Measurements from ENCODE around the gene CDH23.
"Not testable (repeated sequence)": the region's sequence is repeated elsewhere in the genome, so short reads cannot be mapped to it uniquely, and the experiment has no call there.

The CDH23 gene

GRCh38 chr10:71594934-71595571, 198.3 kb downstream of the CDH23 start:
- Histone ChIP-seq H3K27me3 (ENCODE audit: control insufficient read depth in 2 of 2, insufficient read depth in 2 of 2, low read length in 2 of 2) (peaks cover 0 to 3% of the 10 kb centered on the region in 2 donors), H3K9me3 (ENCODE audit: control insufficient read depth in 2 of 2, low read length in 2 of 2) (no peaks in the 10 kb centered on the region), H3K4me3 (ENCODE audit: low read length in 2 of 2) (no peak overlapping the region), H3K4me1 (ENCODE audit: control insufficient read depth in 2 of 2, insufficient read depth in 2 of 2, low read length in 2 of 2) (peaks cover 7% of the 10 kb centered on the region in 2 donors), H3K27ac (ENCODE audit: low read depth in 2 of 2, low read length in 2 of 2) (no peak overlapping the region), H3K9ac (ENCODE audit: low read depth in 1 of 2, low read length in 2 of 2) (no peak overlapping the region), H3K36me3 (ENCODE audit: control insufficient read depth in 2 of 2, insufficient read depth in 2 of 2, low read length in 2 of 2) (no peaks in the 10 kb centered on the region)

GRCh38 chr10:71595649-71596048, 198.9 kb downstream of the CDH23 start:
- no peaks in the 10 kb centered on the region for H3K27me3 ChIP-seq (ENCODE audit: control insufficient read depth in 2 of 2, insufficient read depth in 2 of 2, low read length in 2 of 2)
- no peaks in the 10 kb centered on the region for H3K9me3 ChIP-seq (ENCODE audit: control insufficient read depth in 2 of 2, low read length in 2 of 2)
- no peak overlapping the region for H3K9ac ChIP-seq (ENCODE audit: low read depth in 1 of 2, low read length in 2 of 2)
- H3K36me3 ChIP-seq (ENCODE audit: control insufficient read depth in 2 of 2, insufficient read depth in 2 of 2, low read length in 2 of 2) = no peaks in the 10 kb centered on the region
- H3K4me1 ChIP-seq (ENCODE audit: control insufficient read depth in 2 of 2, insufficient read depth in 2 of 2, low read length in 2 of 2) = peaks cover 7% of the 10 kb centered on the region in 2 donors
- no peak overlapping the region for H3K27ac ChIP-seq (ENCODE audit: low read depth in 2 of 2, low read length in 2 of 2)
- H3K4me3 ChIP-seq (ENCODE audit: low read length in 2 of 2) = no peak overlapping the region

GRCh38 chr10:71596127-71596526, 199.4 kb downstream of the CDH23 start:
- H3K27ac ChIP-seq (ENCODE audit: low read depth in 2 of 2, low read length in 2 of 2) = no peak overlapping the region
- no peaks in the 10 kb centered on the region for H3K9me3 ChIP-seq (ENCODE audit: control insufficient read depth in 2 of 2, low read length in 2 of 2)
- no peaks in the 10 kb centered on the region for H3K36me3 ChIP-seq (ENCODE audit: control insufficient read depth in 2 of 2, insufficient read depth in 2 of 2, low read length in 2 of 2)
- no peaks in the 10 kb centered on the region for H3K27me3 ChIP-seq (ENCODE audit: control insufficient read depth in 2 of 2, insufficient read depth in 2 of 2, low read length in 2 of 2)
- peaks cover 7% of the 10 kb centered on the region in 2 donors for H3K4me1 ChIP-seq (ENCODE audit: control insufficient read depth in 2 of 2, insufficient read depth in 2 of 2, low read length in 2 of 2)
- H3K4me3 ChIP-seq (ENCODE audit: low read length in 2 of 2) = no peak overlapping the region
- no peak overlapping the region for H3K9ac ChIP-seq (ENCODE audit: low read depth in 1 of 2, low read length in 2 of 2)

- no peak overlapping the region for H3K27ac ChIP-seq (ENCODE audit: low read depth in 2 of 2, low read length in 2 of 2)
Observed at GRCh38 chr10:71596759-71597158, 200.0 kb downstream of the CDH23 start.

GRCh38 chr10:71597821-71598498, 201.2 kb downstream of the CDH23 start:
- peaks cover 7 to 9% of the 10 kb centered on the region in 2 donors for H3K4me1 ChIP-seq (ENCODE audit: control insufficient read depth in 2 of 2, insufficient read depth in 2 of 2, low read length in 2 of 2)
- H3K9me3 ChIP-seq (ENCODE audit: control insufficient read depth in 2 of 2, low read length in 2 of 2) = no peaks in the 10 kb centered on the region
- no peak overlapping the region for H3K4me3 ChIP-seq (ENCODE audit: low read length in 2 of 2)
- no peaks in the 10 kb centered on the region for H3K27me3 ChIP-seq (ENCODE audit: control insufficient read depth in 2 of 2, insufficient read depth in 2 of 2, low read length in 2 of 2)
- H3K27ac ChIP-seq (ENCODE audit: low read depth in 2 of 2, low read length in 2 of 2) = peak overlapping the region; percentile 58 to 68
- no peak overlapping the region for H3K9ac ChIP-seq (ENCODE audit: low read depth in 1 of 2, low read length in 2 of 2)
- H3K36me3 ChIP-seq (ENCODE audit: control insufficient read depth in 2 of 2, insufficient read depth in 2 of 2, low read length in 2 of 2) = no peaks in the 10 kb centered on the region

More at GRCh38 chr10:71596759-71597158, 200.0 kb downstream of the CDH23 start:
- peaks cover 7% of the 10 kb centered on the region in 2 donors for H3K4me1 ChIP-seq (ENCODE audit: control insufficient read depth in 2 of 2, insufficient read depth in 2 of 2, low read length in 2 of 2)
- no peaks in the 10 kb centered on the region for H3K36me3 ChIP-seq (ENCODE audit: control insufficient read depth in 2 of 2, insufficient read depth in 2 of 2, low read length in 2 of 2)
- no peaks in the 10 kb centered on the region for H3K9me3 ChIP-seq (ENCODE audit: control insufficient read depth in 2 of 2, low read length in 2 of 2)
- H3K27me3 ChIP-seq (ENCODE audit: control insufficient read depth in 2 of 2, insufficient read depth in 2 of 2, low read length in 2 of 2) = no peaks in the 10 kb centered on the region
- no peak overlapping the region for H3K9ac ChIP-seq (ENCODE audit: low read depth in 1 of 2, low read length in 2 of 2)
- no peak overlapping the region for H3K4me3 ChIP-seq (ENCODE audit: low read length in 2 of 2)

- Histone ChIP-seq H3K4me3 (ENCODE audit: low read length in 2 of 2) (no peak overlapping the region), H3K9me3 (ENCODE audit: control insufficient read depth in 2 of 2, low read length in 2 of 2) (no peaks in the 10 kb centered on the region), H3K27ac (ENCODE audit: low read depth in 2 of 2, low read length in 2 of 2) (peak overlapping the region; percentile 58 to 68), H3K4me1 (ENCODE audit: control insufficient read depth in 2 of 2, insufficient read depth in 2 of 2, low read length in 2 of 2) (peaks cover 11 to 15% of the 10 kb centered on the region in 2 donors), H3K9ac (ENCODE audit: low read depth in 1 of 2, low read length in 2 of 2) (no peak overlapping the region), H3K27me3 (ENCODE audit: control insufficient read depth in 2 of 2, insufficient read depth in 2 of 2, low read length in 2 of 2) (no peaks in the 10 kb centered on the region), H3K36me3 (ENCODE audit: control insufficient read depth in 2 of 2, insufficient read depth in 2 of 2, low read length in 2 of 2) (no peaks in the 10 kb centered on the region)
Observed at GRCh38 chr10:71598621-71599055, 201.9 kb downstream of the CDH23 start.

GRCh38 chr10:71599518-71599917, 202.8 kb downstream of the CDH23 start:
- Histone ChIP-seq H3K4me3 (ENCODE audit: low read length in 2 of 2) (no peak overlapping the region), H3K27me3 (ENCODE audit: control insufficient read depth in 2 of 2, insufficient read depth in 2 of 2, low read length in 2 of 2) (no peaks in the 10 kb centered on the region), H3K36me3 (ENCODE audit: control insufficient read depth in 2 of 2, insufficient read depth in 2 of 2, low read length in 2 of 2) (no peaks in the 10 kb centered on the region), H3K4me1 (ENCODE audit: control insufficient read depth in 2 of 2, insufficient read depth in 2 of 2, low read length in 2 of 2) (peaks cover 16 to 23% of the 10 kb centered on the region in 2 donors), H3K9me3 (ENCODE audit: control insufficient read depth in 2 of 2, low read length in 2 of 2) (no peaks in the 10 kb centered on the region), H3K9ac (ENCODE audit: low read depth in 1 of 2, low read length in 2 of 2) (no peak overlapping the region), H3K27ac (ENCODE audit: low read depth in 2 of 2, low read length in 2 of 2) (no peak overlapping the region)

GRCh38 chr10:71600242-71600641, 203.5 kb downstream of the CDH23 start:
- H3K36me3 ChIP-seq (ENCODE audit: control insufficient read depth in 2 of 2, insufficient read depth in 2 of 2, low read length in 2 of 2); H3K9me3 ChIP-seq (ENCODE audit: control insufficient read depth in 2 of 2, low read length in 2 of 2); H3K9ac ChIP-seq (ENCODE audit: low read depth in 1 of 2, low read length in 2 of 2); H3K27ac ChIP-seq (ENCODE audit: low read depth in 2 of 2, low read length in 2 of 2); H3K4me3 ChIP-seq (ENCODE audit: low read length in 2 of 2); H3K27me3 ChIP-seq (ENCODE audit: control insufficient read depth in 2 of 2, insufficient read depth in 2 of 2, low read length in 2 of 2): not testable (repeated sequence)
- peaks cover 18 to 26% of the 10 kb centered on the region in 2 donors for H3K4me1 ChIP-seq (ENCODE audit: control insufficient read depth in 2 of 2, insufficient read depth in 2 of 2, low read length in 2 of 2)

- Histone ChIP-seq H3K4me1 (ENCODE audit: control insufficient read depth in 2 of 2, insufficient read depth in 2 of 2, low read length in 2 of 2) (peaks cover 18 to 26% of the 10 kb centered on the region in 2 donors), H3K36me3 (ENCODE audit: control insufficient read depth in 2 of 2, insufficient read depth in 2 of 2, low read length in 2 of 2) (no peaks in the 10 kb centered on the region), H3K9me3 (ENCODE audit: control insufficient read depth in 2 of 2, low read length in 2 of 2) (no peaks in the 10 kb centered on the region), H3K27me3 (ENCODE audit: control insufficient read depth in 2 of 2, insufficient read depth in 2 of 2, low read length in 2 of 2) (no peaks in the 10 kb centered on the region), H3K9ac (ENCODE audit: low read depth in 1 of 2, low read length in 2 of 2) (no peak overlapping the region), H3K27ac (ENCODE audit: low read depth in 2 of 2, low read length in 2 of 2) (no peak overlapping the region), H3K4me3 (ENCODE audit: low read length in 2 of 2) (no peak overlapping the region)
Observed at GRCh38 chr10:71600849-71601248, 204.1 kb downstream of the CDH23 start.

GRCh38 chr10:71601273-71601672, 204.6 kb downstream of the CDH23 start:
- no peak overlapping the region for H3K4me3 ChIP-seq (ENCODE audit: low read length in 2 of 2)
- H3K27ac ChIP-seq (ENCODE audit: low read depth in 2 of 2, low read length in 2 of 2) = no peak overlapping the region
- peaks cover 18 to 26% of the 10 kb centered on the region in 2 donors for H3K4me1 ChIP-seq (ENCODE audit: control insufficient read depth in 2 of 2, insufficient read depth in 2 of 2, low read length in 2 of 2)
- no peaks in the 10 kb centered on the region for H3K36me3 ChIP-seq (ENCODE audit: control insufficient read depth in 2 of 2, insufficient read depth in 2 of 2, low read length in 2 of 2)
- H3K9ac ChIP-seq (ENCODE audit: low read depth in 1 of 2, low read length in 2 of 2) = no peak overlapping the region
- no peaks in the 10 kb centered on the region for H3K9me3 ChIP-seq (ENCODE audit: control insufficient read depth in 2 of 2, low read length in 2 of 2)
- no peaks in the 10 kb centered on the region for H3K27me3 ChIP-seq (ENCODE audit: control insufficient read depth in 2 of 2, insufficient read depth in 2 of 2, low read length in 2 of 2)
